Heart left ventricle (tissue), 13 donors: Measurements from ENCODE around the gene SV2B.

Experiments used
- CTCF ChIP-seq, 12 donors: fragments of 200-600 bp; sonication (generic) in 4 of 12; IDR thresholded peaks; one replicate each; pipeline versions ENCODE4 v1.5.0 to v1.8.0; 2018 to 2022; ENCODE audit warnings: antibody characterized with exemption in 12 of 12, mild to moderate bottlenecking in 5 of 12
- POLR2A ChIP-seq, 2 donors: fragments of 450-650 bp; IDR thresholded peaks; one replicate each; pipeline ENCODE4 v1.6.1; 2017; ENCODE audit warnings: antibody characterized with exemption in 2 of 2, mild to moderate bottlenecking in 2 of 2, moderate library complexity in 2 of 2
- donor health status: ischemic (EF 13 %, LVEDD 7.1; RV severe dilation, severe dysfunction).
- donor health status: DM: no; HTN: yes; CAD: no.
- donor health status: DM: no; HTN: no; CAD: no.
- donor health status: ischemic (EF 25% LVEDD 6.9; RV normal size, moderate dysfunction).
- donor health status: ischemic (EF 25% LVEDD 5.7; RV mildly dilated, moderate dysfunction).
- donor health status: ischemic (EF 35%, LVEDD 5.7; RV mildly dilated, moderate dysfunction).
- donor health status: nonischemic (EF 11% LVEDD 7.7; RV severe dilation, severe dysfunction).
- donor health status: DM: yes; HTN: yes; CAD: no.
- donor health status: PGD.
- donor health status: ischemic (EF 29% LVEDD 5.4; RV normal size, mild dysfunction).
- donor health status: nonischemic (EF 23%, LVEDD 6.1; RV moderate dilation, normal function).

- TF ChIP-seq CTCF (IDR thresholded peaks at IDR 0.05) (no peak), POLR2A (IDR thresholded peaks at IDR 0.05) (no peak)
These were observed 216.1 kb downstream of the SV2B start for GRCh38 chr15:91316126-91316525.
